NCI-H146 (cell line): ENCODE data around the gene GPD1L.

ENCODE experiments used
- DNase-seq: peaks from one replicate; lab custom pipeline; 2025; lab: John Stamatoyannopoulos, UW

Gene GPD1L

GRCh38 chr3:32137870-32138269, 31.4 kb downstream of the GPD1L start:
- no peak for DNase-seq

- no peak for DNase-seq
These were observed 32.2 kb downstream of the GPD1L start for GRCh38 chr3:32138545-32139104.

GRCh38 chr3:32140943-32141342, 34.5 kb downstream of the GPD1L start:
- no peak for DNase-seq

- peak; percentile 47 for DNase-seq
These were observed 37.7 kb downstream of the GPD1L start for GRCh38 chr3:32143849-32144757.

GRCh38 chr3:32146746-32147211, 40.4 kb downstream of the GPD1L start:
- no peak for DNase-seq

GRCh38 chr3:32147509-32147908, 41.1 kb downstream of the GPD1L start:
- no peak for DNase-seq

- DNase-seq = peak; percentile 38
These were observed 41.5 kb downstream of the GPD1L start for GRCh38 chr3:32147933-32148332.

GRCh38 chr3:32148351-32148750, 41.9 kb downstream of the GPD1L start:
- no peak for DNase-seq

- DNase-seq = no peak
These were observed 47.2 kb downstream of the GPD1L start for GRCh38 chr3:32153414-32154204.

- no peak for DNase-seq
These were observed 47.8 kb downstream of the GPD1L start for GRCh38 chr3:32154205-32154579.

- DNase-seq = no peak
These were observed 48.7 kb downstream of the GPD1L start for GRCh38 chr3:32155117-32155516.

- DNase-seq = no peak
These were observed 51.3 kb downstream of the GPD1L start for GRCh38 chr3:32157600-32158264.

GRCh38 chr3:32160706-32161214, 54.3 kb downstream of the GPD1L start:
- DNase-seq = no peak

- DNase-seq = no peak
These were observed 59.0 kb downstream of the GPD1L start for GRCh38 chr3:32165442-32165841.

- DNase-seq = no peak
These were observed 60.2 kb downstream of the GPD1L start for GRCh38 chr3:32166654-32167053.

GRCh38 chr3:32172420-32172819, 66.0 kb downstream of the GPD1L start:
- DNase-seq = no peak

- peak; percentile 44 for DNase-seq
These were observed 69.3 kb downstream of the GPD1L start for GRCh38 chr3:32175607-32176197.

GRCh38 chr3:32176989-32177701, 70.7 kb downstream of the GPD1L start:
- peak; percentile 51 for DNase-seq

- DNase-seq = peak; percentile 81
These were observed 71.3 kb downstream of the GPD1L start for GRCh38 chr3:32177702-32178198.

- DNase-seq = no peak
These were observed 73.8 kb downstream of the GPD1L start for GRCh38 chr3:32180141-32180784.
